Stimulated activated memory B cell treated with anti-CD40 and anti-IgM and Interleukin-4, amounts not matched to agents 10 μg/mL and 1 μg/mL and 100 μg/mL, for 72 hours (primary cell): ENCODE measurements around the gene GLT6D1.

ENCODE experiments used
- ATAC-seq: fragments of 150-1000 bp; cut with Tn5 transposase; 2 replicates; pipeline ENCODE4 v1.10.0; 2021
- H3K27ac Mint-ChIP-seq: one replicate; pipeline ENCODE4 v1.8.0; 2022; ENCODE audit warnings: mild to moderate bottlenecking, mixed read lengths
- H3K27me3 Mint-ChIP-seq: one replicate; pipeline ENCODE4 v1.8.0; 2022; ENCODE audit warnings: mixed read lengths
- H3K36me3 Mint-ChIP-seq: one replicate; pipeline ENCODE4 v1.8.0; 2022; ENCODE audit warnings: mixed read lengths
- H3K4me1 Mint-ChIP-seq: one replicate; pipeline ENCODE4 v1.8.0; 2022; ENCODE audit warnings: mixed read lengths
- H3K4me3 Mint-ChIP-seq: one replicate; pipeline ENCODE4 v1.8.0; 2022; ENCODE audit warnings: mild to moderate bottlenecking, moderate library complexity, mixed read lengths
- H3K9me3 Mint-ChIP-seq: one replicate; pipeline ENCODE4 v1.8.0; 2022; ENCODE audit warnings: mixed read lengths

GLT6D1 gene

DNA sequence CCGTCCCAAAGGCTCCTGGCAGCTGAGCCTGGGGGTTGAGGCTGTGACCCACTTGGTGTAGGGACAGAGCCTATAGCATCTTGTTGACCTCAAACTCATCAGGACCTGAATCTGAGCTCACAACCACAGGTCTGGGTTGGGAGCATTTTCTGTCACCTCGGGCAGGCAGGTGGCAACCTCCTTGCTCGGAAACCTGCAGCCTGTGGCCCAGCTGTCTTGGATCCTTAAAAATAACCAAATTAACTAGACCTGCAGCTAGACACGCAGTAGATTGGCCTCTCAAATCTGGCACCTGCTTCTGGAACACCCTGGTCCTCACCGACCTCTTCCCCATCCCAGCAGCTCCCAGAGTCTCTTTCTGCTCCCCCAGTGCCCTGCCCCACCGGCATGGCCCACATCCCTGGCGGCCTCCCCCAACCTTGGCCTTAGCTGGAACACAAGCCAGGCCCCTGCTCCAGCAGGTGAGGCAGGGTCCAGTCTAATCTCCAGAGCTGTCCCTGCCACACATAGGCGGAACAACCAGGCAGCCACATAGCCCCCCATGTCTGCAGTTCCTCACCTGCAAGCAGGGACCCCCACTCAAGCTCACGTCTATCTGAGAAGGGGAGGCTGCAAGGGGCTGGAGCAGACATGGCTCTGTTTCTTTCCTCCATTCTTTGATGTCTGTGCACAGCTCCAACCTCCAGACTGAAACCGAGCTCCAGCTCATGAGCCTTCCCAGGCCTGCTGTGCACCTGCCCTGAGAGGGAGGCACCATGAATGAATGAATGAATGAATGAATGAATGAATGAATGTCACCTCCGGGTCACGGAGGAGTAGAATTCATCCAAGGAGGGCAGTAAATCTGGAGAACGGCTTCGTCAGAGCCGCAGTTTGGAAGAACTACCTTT, 49.5 kb downstream of the GLT6D1 start:
- peaks cover 49% of the 10 kb centered on the region for H3K27me3 Mint-ChIP-seq
- H3K27ac Mint-ChIP-seq: no peak overlapping the region
- H3K4me1 Mint-ChIP-seq: no peaks in the 10 kb centered on the region
- peaks cover 1% of the 10 kb centered on the region for H3K9me3 Mint-ChIP-seq
- no peaks in the 10 kb centered on the region for H3K36me3 Mint-ChIP-seq
- ATAC-seq: no peak
- no peak overlapping the region for H3K4me3 Mint-ChIP-seq

DNA sequence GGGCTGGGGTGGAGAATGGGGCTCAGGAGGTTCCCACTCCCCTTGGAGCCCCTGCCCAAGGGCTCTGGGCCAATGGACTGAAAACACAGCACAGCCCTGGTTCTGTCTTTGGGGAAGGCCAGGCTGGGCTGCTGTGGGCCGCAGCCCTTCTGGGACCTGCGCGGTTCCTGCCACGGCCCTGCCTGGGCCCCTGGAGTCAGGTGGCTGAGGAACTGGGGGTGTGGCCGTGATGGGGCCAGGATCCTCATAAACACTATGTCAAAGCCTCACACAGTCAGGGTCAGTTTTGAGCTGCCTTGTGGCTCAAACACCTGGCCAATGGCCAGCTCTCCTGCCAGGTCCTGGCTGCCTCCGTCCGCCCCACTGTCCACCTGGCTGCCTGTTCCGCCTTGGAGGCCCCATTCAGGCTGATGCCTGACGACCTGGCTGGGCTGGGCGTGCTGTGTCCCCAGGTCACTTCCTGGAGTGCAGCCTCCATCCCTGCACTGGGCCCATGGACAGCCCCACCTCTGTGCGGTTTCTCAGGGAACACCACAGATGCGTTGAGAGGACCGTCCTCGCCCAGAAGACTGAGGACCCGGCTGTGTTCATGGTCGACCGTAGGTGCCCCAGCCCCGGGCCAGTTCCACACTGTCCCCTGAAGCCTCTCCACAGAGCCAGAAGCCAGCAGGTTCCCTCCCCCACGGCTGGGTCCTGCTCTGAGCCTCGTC, 50.3 kb downstream of the GLT6D1 start:
- Mint-ChIP-seq H3K9me3 (no peaks in the 10 kb centered on the region), H3K4me3 (no peak overlapping the region), H3K36me3 (no peaks in the 10 kb centered on the region), H3K27ac (no peak overlapping the region), H3K4me1 (no peaks in the 10 kb centered on the region), H3K27me3 (peaks cover 54% of the 10 kb centered on the region)
- ATAC-seq: no peak

DNA sequence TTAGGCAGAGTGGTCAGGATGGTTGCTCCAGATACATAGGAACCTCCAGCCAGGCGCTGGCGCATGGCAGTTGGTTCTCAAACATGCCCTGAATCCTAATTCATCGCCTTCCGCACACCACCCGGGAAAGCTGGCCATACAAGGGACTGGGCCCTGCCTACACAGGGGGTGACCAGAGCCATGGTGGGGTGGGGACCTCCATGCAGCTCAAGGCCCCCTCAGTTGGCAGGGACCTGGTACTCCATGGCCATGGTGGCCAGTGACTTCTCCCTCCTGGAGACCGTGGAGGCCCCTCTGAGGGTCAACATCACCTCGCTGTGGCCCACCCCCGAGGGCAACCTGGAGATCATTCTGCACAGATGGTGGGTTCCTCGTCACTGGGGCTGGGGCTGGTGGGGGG, 51.0 kb downstream of the GLT6D1 start:
- H3K9me3 Mint-ChIP-seq: no peaks in the 10 kb centered on the region
- H3K4me3 Mint-ChIP-seq: no peak overlapping the region
- no peak for ATAC-seq
- H3K27me3 Mint-ChIP-seq: peaks cover 54% of the 10 kb centered on the region
- H3K27ac Mint-ChIP-seq: no peak overlapping the region
- no peaks in the 10 kb centered on the region for H3K36me3 Mint-ChIP-seq
- H3K4me1 Mint-ChIP-seq: no peaks in the 10 kb centered on the region

DNA sequence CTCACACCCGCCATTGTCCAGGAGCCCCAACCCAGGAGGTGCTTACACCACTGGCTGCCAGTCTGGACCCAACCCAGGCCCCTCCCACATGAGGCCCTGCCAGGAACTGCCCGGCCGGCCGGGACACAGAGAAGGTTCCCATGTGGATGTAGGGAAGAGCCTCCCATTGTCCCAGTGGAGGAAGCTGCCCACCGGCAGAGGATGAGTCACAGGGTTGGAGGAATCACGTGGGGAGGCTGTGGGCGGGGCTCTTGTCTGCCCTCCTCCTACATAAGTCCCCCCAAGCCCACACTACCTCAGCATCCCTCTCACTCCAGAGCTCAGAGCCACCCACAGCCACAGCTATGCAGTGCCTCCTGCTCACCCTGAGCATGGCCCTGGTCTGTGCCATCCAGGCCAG, 51.7 kb downstream of the GLT6D1 start:
- Mint-ChIP-seq H3K9me3 (no peaks in the 10 kb centered on the region), H3K4me1 (no peaks in the 10 kb centered on the region), H3K36me3 (no peaks in the 10 kb centered on the region), H3K27me3 (peaks cover 54% of the 10 kb centered on the region), H3K27ac (no peak overlapping the region), H3K4me3 (no peak overlapping the region)
- ATAC-seq: no peak

DNA sequence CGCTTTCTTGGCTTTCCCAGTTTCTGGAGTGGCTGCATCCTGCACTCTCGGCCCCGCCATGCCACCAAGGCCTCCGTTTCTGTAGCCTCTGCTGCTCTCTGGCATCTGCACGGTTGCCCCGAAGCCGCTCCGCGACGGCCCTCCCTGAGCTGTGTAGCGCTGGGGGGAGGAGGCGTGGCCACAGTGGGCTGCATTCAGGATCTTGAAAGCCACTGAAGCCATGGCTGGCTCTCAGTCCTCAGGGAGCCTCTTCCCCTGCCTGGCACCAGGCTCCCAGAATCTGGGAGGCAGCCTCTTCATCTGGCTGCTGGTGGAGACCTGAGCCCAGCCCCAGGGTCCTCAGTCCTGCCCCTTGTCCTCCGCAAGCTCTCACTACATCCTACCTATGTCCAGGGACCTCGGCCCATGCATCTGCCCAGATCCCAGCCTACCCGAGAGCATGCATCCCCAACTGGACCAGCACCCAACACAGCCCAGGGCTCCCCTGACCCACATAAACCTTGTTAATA, 52.7 kb downstream of the GLT6D1 start:
- no peak for ATAC-seq
- no peaks in the 10 kb centered on the region for H3K9me3 Mint-ChIP-seq
- no peaks in the 10 kb centered on the region for H3K4me1 Mint-ChIP-seq
- H3K27ac Mint-ChIP-seq: no peak overlapping the region
- H3K4me3 Mint-ChIP-seq: no peak overlapping the region
- no peaks in the 10 kb centered on the region for H3K36me3 Mint-ChIP-seq
- H3K27me3 Mint-ChIP-seq: peaks cover 48% of the 10 kb centered on the region

DNA sequence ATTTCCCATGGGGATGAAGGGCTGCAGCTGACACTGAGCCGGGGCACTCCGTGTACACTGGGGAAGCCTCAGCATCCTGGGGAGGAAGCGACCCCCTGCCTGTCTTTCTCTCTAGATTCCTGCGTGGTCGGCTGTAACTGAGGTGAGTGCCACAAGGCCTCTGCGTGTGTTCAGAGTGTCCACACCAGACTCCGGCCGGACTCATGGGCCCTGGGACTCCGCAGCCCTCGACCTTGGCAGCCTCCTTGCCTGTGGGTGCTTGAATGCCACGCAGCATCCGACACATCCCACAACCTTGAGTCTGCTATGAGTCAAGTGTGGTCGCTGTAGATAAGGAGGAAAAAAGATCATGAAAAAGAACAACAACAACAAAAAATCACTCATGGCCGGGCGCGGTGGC, 54.4 kb downstream of the GLT6D1 start:
- H3K27ac Mint-ChIP-seq: no peak overlapping the region
- H3K4me3 Mint-ChIP-seq: no peak overlapping the region
- H3K4me1 Mint-ChIP-seq: no peaks in the 10 kb centered on the region
- no peaks in the 10 kb centered on the region for H3K36me3 Mint-ChIP-seq
- peaks cover 47% of the 10 kb centered on the region for H3K27me3 Mint-ChIP-seq
- no peak for ATAC-seq
- no peaks in the 10 kb centered on the region for H3K9me3 Mint-ChIP-seq

DNA sequence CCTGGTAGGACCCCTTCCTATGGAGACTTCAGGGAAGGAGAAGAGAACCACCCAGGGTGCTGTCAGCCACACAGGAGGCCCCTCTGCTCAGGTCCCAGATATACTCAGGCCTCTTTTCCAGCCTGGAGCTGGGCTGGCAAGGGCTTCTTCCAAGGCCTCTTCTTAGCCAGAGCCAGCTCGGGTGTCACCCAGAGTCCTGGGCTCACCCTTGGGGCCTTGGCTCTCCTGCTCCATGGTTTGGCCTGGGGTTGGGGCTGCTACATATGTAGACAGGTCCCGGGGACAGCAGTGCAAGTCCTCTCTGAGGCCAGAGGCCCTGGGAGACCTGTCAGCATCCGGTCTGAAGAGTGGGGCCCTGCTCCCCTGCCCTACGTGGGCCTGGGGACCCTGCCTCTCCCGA, 55.0 kb downstream of the GLT6D1 start:
- Mint-ChIP-seq H3K27ac (no peak overlapping the region), H3K4me3 (no peak overlapping the region), H3K4me1 (no peaks in the 10 kb centered on the region), H3K27me3 (peaks cover 41% of the 10 kb centered on the region), H3K36me3 (no peaks in the 10 kb centered on the region), H3K9me3 (no peaks in the 10 kb centered on the region)
- ATAC-seq: no peak

DNA sequence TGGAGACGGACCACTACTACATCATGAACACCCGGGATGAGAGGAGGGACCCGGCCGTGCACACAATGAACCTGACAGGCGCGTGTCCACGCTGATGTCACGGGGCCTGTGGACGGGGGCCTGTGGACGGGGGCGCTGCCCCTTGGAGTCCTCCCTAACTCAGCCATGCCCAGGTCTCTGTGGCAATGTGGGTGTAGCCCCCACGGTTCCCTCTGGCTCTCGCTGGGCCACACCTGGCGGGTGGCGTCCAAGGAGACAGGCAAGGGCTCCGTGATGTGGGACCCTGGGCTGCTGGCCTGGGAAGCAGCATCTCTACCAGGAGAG, 55.7 kb downstream of the GLT6D1 start:
- Mint-ChIP-seq H3K27me3 (peaks cover 38% of the 10 kb centered on the region), H3K27ac (no peak overlapping the region), H3K4me1 (no peaks in the 10 kb centered on the region), H3K9me3 (no peaks in the 10 kb centered on the region), H3K4me3 (no peak overlapping the region), H3K36me3 (no peaks in the 10 kb centered on the region)
- ATAC-seq: peak; percentile 38

DNA sequence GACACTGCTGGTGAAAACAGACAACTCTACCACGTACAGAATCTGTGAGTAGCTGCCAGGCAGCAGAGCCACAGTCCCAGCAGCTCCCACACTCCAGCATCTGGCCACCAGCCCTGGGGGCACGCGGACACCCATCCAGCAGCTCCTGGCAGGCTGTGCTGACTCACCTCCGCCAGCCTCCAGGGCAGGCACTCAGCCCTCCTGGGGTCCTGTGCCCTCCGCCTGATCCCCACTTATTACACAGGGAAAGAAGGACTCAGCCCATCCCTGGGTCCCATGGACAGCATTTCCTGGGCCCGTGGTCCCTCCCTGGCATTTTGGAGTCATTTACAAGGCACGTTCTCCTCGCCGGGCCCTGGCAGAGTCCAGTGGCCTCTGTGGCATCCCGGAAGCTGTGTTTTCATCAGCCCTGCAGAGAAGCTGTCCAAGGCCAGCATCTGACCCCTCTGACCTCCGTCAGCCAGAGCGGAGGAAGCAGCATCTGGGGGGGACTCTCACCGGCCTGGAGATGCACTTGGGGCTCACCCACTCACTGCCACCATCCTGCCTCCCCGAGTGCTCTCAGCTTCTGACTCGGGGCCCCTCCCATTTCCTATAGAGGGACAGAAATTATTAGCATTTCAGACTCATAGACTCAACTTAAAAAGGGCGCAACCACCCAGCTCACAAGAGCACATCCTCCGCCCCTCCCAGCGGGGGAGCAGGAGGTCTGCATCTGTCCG, 56.2 kb downstream of the GLT6D1 start:
- peak; percentile 6 for ATAC-seq
- no peak overlapping the region for H3K4me3 Mint-ChIP-seq
- no peaks in the 10 kb centered on the region for H3K4me1 Mint-ChIP-seq
- peaks cover 38% of the 10 kb centered on the region for H3K27me3 Mint-ChIP-seq
- H3K36me3 Mint-ChIP-seq: no peaks in the 10 kb centered on the region
- no peaks in the 10 kb centered on the region for H3K9me3 Mint-ChIP-seq
- no peak overlapping the region for H3K27ac Mint-ChIP-seq

DNA sequence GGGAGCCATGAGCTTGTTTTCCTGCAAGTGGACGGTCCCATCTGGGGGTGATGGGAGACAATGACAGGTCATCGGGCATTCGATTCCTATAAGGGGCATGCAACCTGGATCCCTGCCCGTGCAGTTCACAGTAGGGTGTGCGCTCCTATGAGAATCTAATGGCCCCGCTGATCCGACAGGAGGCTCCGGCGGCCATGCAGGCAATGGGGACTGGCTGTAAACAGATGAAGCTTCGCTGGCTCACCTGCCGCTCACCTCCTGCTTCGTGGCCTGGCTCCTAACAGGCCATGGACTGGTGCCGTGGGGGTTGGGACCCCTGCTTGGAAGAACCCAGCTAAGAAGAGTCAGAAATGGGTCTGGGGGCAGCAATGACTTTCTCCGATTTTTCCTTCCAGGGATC, 56.8 kb downstream of the GLT6D1 start:
- no peak overlapping the region for H3K27ac Mint-ChIP-seq
- H3K4me3 Mint-ChIP-seq: no peak overlapping the region
- H3K9me3 Mint-ChIP-seq: no peaks in the 10 kb centered on the region
- no peaks in the 10 kb centered on the region for H3K4me1 Mint-ChIP-seq
- no peaks in the 10 kb centered on the region for H3K36me3 Mint-ChIP-seq
- no peak for ATAC-seq
- H3K27me3 Mint-ChIP-seq: peaks cover 38% of the 10 kb centered on the region

DNA sequence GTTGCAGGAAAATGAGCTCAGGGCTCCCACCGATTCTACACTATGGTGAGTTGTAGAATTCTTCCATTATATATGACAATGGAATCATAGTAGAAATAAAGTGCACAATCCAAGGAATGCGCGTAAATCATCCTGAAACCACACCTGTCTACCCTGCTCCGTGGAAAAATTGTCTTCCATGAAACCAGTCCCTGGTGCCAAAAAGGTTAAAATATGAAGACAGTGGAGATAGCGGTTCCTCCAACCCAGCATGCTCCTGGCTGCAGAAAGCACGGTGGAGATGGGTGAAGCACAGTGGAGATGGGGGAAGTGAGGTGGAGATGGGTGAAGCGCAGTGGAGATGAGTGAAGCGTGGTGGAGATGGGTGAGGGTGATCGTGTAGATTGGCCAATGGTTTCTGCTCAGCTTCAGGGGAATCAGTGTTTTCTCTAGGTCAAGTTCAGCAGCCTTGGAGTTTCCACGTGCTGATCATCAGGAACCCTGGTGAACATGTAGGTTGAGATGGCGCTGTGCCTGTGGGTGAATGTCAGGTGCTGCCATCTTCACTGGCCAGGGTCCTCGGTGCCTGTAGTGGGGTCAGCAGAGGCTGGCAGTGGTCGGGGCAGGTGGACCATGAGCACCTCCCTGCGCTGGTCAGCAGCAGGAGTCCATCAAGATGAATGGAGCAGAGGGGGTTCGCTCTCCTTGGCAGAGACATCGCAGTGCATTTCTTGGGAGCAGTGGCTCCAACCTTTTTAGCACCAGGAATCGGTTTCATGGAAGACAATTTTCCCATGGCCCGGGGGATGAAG, 57.5 kb downstream of the GLT6D1 start:
- H3K4me1 Mint-ChIP-seq: no peaks in the 10 kb centered on the region
- H3K36me3 Mint-ChIP-seq: no peaks in the 10 kb centered on the region
- peaks cover 37% of the 10 kb centered on the region for H3K27me3 Mint-ChIP-seq
- no peaks in the 10 kb centered on the region for H3K9me3 Mint-ChIP-seq
- H3K27ac Mint-ChIP-seq: no peak overlapping the region
- H3K4me3 Mint-ChIP-seq: no peak overlapping the region
- ATAC-seq: no peak

DNA sequence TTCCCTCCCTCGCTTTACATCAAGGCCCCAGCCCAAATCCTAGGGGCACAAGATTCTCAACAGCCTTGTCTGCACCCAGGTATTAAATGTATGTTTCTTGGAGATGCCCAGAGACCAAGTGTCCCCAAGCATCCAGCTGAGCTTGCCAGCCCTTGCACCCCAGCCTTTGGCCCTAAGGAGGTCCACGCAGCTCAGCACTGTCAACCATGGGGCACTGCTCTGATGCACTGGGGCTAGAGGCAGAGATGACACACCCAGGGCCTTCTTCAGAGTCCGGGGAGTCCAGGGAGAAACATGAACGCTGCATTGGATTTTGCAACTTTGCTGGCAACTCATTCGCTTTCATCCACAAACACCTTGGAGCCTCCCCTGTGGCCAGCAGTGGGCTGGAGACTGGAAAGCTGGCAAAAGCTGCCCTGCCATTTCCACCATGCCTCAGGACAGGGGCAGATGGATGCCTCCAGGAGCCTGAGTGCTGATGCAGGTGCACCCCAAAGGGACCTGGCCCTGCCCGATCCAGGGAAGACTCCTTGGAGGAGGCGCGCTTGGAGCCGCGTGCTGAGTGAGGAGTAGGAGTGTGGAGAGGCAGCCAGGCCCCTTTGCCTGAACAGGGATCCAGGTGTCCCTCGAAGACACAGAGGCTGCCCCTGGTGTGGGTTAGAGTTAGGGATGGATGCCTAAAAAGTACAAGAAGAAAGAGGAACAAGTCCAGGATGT, 58.5 kb downstream of the GLT6D1 start:
- H3K36me3 Mint-ChIP-seq: no peaks in the 10 kb centered on the region
- H3K27ac Mint-ChIP-seq: no peak overlapping the region
- no peaks in the 10 kb centered on the region for H3K9me3 Mint-ChIP-seq
- H3K27me3 Mint-ChIP-seq: peaks cover 35% of the 10 kb centered on the region
- no peak overlapping the region for H3K4me3 Mint-ChIP-seq
- no peak for ATAC-seq
- no peaks in the 10 kb centered on the region for H3K4me1 Mint-ChIP-seq

DNA sequence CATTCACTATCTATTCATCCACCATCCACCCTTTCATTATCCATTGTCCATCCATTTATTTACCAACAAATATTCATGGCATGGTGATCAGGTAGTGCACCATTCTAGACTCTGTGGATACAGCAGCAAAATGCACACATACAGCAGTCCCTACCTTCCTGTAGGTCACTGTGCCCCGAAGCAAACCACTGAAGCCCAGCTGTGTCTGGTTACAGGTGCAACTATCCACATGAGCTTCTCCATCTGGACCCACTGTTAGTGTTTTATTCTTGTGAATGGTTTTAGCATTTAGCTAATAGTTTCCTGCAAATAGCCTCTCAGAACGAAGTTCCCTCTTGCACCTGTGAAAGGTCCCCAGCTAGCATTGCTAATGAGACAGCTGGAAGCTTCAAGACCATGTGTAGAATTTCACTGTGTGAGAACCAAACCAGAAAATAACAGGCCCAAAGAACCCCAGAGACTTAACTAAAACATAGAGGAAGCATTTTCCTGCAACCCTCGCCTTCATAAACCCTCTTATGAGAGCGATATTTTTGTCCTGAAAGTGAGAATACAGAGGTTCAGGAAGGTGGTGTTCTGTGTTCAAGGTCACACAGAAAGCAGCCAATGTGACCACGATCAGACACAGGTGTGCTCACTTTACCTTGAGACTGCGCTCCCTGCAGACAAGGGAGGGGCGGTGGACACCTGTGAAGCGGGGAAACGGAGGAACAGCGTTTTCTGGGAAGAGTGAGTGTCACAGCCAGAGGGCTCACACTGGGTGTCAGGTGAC, 59.3 kb downstream of the GLT6D1 start:
- H3K4me1 Mint-ChIP-seq: no peaks in the 10 kb centered on the region
- H3K4me3 Mint-ChIP-seq: no peak overlapping the region
- no peak for ATAC-seq
- H3K27me3 Mint-ChIP-seq: peaks cover 27% of the 10 kb centered on the region
- no peaks in the 10 kb centered on the region for H3K36me3 Mint-ChIP-seq
- no peaks in the 10 kb centered on the region for H3K9me3 Mint-ChIP-seq
- no peak overlapping the region for H3K27ac Mint-ChIP-seq

DNA sequence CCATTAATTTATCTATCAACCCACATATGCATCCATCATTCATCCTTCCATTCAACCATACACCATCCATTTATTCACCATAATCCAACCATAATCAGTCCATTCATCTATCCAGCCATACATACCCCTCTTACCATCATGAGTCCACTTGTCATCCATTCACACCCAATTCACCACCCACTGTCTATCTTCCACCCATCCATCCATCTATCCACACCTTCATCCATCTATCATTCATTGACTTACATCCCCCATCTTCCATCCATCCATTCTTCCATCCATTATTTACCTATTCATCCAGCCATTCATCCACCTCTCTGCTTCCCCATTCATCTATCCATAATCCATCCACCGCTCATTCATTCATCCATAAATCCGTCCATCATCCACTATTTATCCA, 60.0 kb downstream of the GLT6D1 start:
- Mint-ChIP-seq H3K27me3 (peaks cover 20% of the 10 kb centered on the region), H3K9me3 (no peaks in the 10 kb centered on the region), H3K27ac (no peak overlapping the region), H3K36me3 (no peaks in the 10 kb centered on the region), H3K4me1 (no peaks in the 10 kb centered on the region), H3K4me3 (no peak overlapping the region)
- ATAC-seq: no peak
